ENCODE data around the gene VAT1. TPM values are rescaled to one million over a fixed set of nuclear protein-coding genes. Genes with fewer than 3 reads are reported as not detected.
"Not testable (repeated sequence)": the region's sequence is repeated elsewhere in the genome, so short reads cannot be mapped to it uniquely, and the experiment has no call there.

The VAT1 gene
- total RNA-seq, 1 experiment from 2014 or later, result 181 TPM

DNA sequence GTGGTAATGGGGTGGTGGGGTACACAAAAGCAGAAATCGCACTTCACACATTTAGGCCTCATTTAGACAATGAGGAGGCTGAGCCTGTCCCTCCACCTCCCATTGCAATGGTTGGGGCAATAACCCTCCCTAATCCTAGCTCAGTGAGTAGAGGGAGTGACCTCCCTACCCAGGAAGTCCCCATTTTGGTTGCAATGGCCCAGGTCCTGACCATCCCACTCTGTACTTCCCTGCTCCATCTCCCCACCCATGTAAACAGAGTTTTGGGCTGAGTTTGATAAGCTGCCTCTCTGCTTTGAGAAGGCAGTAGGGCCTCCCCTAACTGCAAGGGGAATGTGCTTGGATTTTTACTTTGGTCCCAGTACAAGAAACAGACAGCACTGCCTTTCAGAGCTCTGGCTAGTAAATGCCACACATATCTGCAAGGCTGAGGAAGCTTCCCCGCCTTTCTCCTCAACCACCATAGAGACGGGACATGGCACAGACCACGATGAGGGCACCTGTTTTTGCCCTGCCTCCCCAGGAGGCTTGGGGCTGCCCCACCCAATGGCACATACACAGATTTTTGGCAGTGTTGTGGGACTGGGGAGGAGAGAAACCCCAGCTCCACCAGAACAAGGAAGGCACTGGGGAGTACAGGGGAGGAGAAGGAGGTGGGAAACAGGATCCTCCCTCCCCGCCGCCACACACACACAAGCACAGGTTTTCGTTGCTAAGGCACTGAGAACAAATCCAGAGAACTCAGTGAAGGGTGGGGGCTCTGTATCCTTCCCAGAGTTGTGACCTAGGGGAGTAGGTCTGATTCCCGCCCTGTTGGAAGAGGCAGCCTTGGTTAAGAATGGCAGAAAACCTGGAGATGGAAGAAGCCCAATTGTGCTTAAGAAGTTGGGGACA is 7.3 kb downstream of the VAT1 start:
- no peak for DNase-seq (ENCODE audit: low read depth)
- in situ Hi-C loops (cut with HindIII; ENCODE audit: low pct_unique_long_range_greater_than_20kb, low sequenced_read_pairs), result no loop called here

DNA sequence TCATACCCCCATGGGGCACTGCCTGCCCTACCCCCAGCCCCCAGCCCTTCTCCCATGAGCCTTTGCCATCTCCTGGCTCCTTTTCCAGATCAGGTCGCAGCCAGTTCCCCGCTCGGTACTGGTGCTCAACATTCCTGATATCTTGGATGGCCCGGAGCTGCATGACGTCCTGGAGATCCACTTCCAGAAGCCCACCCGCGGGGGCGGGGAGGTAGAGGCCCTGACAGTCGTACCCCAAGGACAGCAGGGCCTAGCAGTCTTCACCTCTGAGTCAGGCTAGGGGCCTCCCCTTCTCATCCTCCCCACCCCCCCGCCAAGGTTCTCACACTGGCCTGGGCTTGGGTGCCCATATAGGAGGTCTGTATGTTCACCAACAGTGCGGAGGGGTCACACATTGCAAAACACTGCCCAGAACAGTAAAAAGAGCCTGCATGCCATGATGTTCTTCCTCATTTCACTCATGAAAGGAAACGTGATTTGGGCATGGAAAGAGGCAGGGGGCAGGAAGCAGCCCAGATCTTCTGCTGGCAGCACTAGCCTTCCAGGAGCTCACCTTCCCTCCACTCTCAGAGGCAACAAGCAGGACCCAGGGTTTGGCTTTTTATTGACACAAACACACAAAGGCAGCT is 8.1 kb downstream of the VAT1 start:
- DNase-seq (ENCODE audit: low read depth), result no peak
- in situ Hi-C loops (cut with HindIII; ENCODE audit: low pct_unique_long_range_greater_than_20kb, low sequenced_read_pairs), result no loop called here

DNA sequence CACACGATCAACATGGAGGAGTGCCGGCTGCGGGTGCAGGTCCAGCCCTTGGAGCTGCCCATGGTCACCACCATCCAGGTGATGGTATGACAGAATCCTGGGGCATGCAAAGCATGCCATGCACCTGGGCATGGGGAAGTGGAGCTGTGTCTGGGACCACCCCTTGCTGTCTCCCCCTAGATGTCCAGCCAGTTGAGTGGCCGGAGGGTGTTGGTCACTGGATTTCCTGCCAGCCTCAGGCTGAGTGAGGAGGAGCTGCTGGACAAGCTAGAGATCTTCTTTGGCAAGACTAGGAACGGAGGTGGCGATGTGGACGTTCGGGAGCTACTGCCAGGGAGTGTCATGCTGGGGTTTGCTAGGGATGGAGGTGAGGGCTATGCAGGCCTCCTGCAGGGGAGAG is 8.9 kb downstream of the VAT1 start:
- DNase-seq (ENCODE audit: low read depth), result no peak
- in situ Hi-C loops (cut with HindIII; ENCODE audit: low pct_unique_long_range_greater_than_20kb, low sequenced_read_pairs), result no loop called here

DNA sequence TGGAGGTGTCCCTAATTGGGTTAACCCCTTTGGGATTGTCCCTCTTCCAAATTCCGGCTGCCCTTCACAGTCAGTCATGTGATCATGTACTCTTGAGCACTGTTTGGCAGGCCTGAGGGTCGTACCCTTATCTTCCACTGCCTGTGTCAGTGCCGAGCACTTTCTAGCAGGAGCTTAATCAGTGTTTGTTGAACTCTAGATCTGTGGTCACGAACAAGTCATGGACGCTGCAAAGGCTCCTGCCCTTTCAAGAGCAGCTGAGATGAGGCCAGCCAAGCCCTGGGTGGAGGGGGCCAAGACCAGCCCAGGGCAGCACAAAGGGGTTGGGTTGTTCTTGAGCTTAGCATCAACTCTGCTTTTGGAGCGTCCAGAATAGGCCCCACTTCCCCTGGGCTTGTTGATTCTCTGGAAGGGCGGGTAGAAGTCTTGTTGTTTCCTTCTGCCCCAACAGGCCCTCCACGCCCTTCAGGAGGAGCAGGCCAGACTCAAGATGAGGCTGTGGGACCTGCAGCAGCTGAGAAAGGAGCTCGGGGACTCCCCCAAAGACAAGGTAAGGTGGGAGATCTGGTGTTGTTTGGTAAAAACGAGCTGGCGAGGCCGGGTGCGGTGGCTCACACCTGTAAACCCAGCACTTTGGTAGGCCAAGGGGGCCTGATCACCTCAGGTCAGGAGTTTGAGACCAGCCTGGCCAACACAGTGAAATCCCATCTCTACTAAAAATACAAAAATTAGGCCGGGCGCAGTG is 10.3 kb downstream of the VAT1 start:
- in situ Hi-C loops (cut with HindIII; ENCODE audit: low pct_unique_long_range_greater_than_20kb, low sequenced_read_pairs), result no loop called here
- no peak for DNase-seq (ENCODE audit: low read depth)

DNA sequence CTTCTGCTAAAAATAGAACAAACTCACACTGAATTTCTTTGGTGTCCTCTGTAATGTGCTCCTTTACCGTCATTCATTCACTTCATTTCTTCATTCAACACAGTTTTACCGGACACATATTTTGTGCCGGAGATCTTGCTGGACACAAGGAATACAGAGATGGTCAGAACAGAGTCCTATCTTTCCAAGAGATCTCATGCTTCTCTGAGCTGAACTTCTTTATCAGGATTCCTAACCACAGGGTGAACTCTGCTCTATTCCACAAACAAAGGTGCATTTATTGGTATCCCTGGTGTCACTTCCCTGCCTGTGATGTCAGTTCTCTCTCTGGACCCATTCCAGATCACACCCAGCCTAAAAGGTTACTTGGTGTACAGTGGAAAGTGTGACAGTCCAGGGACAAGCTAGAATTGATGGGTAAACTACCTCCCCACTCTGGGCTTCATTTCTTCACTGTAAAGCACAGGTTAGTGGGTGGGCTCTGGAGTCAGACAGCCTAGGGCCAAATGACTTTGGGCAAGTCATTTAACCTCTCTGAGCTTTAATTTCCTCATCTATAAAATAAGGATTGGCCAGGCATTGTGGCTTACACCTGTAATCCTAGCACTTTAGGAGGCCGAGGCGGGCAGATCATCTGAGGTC is 11.4 kb downstream of the VAT1 start:
- in situ Hi-C loops (cut with HindIII; ENCODE audit: low pct_unique_long_range_greater_than_20kb, low sequenced_read_pairs), result no loop called here
- DNase-seq (ENCODE audit: low read depth), result peak; percentile 67

DNA sequence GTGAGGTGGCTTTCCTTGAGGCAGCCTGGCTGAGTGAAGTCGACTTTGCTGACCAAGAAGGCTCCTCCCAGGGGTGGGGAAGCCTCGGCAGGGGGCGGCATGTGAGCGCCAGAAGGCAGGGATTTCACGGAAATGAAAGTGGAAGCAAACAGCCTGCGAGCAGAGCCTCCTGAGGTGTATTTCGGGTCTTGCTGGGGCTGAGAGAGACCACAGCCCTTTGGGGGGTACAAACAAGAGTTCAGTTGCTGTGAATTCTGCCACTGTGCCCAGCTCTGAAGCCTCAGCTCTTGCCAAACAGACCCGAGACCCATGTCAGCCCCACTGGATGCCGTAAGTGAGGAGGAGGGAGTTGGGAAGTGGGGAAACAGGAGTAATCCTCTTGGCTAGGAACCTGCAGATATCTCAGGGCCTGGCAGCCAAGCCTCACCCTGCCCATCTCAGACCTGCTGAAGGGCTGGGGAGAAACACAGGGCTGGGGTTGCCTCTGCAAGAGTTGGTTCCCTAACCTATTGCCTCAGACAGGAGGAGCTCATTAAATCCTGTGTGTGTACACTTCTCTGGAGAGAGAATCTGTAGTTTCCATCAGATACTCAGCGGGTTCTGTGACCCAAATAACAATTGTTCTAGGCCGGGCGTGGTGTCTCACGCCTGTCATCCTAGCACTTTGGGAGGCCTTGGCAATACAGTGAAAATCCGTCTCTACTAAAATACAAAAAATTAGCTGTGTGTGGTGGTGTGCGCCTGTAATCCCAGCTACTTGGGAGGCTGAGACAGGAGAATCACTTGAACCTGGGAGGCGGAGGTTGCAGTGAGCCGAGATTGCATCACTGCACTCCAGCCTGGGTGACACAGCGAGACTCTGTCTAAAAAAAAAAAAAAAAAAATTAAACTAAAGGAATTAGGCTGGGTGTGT is 15.3 kb downstream of the VAT1 start, which contains the start of gene IFI35:
TSS of gene IFI35 (plus strand) at position 146 of the 913 bp plus-strand sequence. CDS start at position 310, 164 bp downstream.
- DNase-seq (ENCODE audit: low read depth), result peak; percentile 77
- in situ Hi-C loops (cut with HindIII; ENCODE audit: low pct_unique_long_range_greater_than_20kb, low sequenced_read_pairs), result no loop called here

DNA sequence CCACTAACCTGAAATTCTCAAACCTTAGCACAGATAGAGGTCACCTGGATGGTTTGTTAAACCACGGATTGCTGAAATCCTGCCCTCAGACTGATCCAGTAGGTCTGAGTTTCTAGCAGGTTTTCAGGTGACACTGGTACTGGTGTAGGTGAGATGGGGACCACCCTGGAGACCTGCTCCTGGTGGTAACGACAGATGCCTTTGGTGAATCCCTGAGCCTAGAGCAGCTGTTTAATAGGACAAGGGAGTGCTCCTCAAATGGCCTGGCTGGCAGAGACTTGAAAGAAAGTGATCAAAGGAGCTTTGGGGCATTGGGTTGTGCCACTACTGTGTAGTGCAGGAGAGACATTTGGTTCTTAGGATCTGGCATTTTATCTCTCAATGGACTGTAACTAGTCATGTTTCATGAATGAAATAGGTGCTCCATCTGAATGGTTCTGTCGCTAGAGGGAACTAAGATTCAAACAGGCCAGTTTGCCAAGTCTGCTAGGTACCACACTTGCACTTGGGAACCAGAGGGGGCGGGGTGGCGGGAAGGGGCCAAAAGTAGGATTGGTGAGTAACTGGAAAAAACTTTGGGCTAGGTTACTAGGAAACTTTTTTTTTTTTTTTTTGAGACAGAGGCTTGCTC is 18.5 kb downstream of the VAT1 start:
- in situ Hi-C loops (cut with HindIII; ENCODE audit: low pct_unique_long_range_greater_than_20kb, low sequenced_read_pairs), result no loop called here
- peak; percentile 30 for DNase-seq (ENCODE audit: low read depth)

DNA sequence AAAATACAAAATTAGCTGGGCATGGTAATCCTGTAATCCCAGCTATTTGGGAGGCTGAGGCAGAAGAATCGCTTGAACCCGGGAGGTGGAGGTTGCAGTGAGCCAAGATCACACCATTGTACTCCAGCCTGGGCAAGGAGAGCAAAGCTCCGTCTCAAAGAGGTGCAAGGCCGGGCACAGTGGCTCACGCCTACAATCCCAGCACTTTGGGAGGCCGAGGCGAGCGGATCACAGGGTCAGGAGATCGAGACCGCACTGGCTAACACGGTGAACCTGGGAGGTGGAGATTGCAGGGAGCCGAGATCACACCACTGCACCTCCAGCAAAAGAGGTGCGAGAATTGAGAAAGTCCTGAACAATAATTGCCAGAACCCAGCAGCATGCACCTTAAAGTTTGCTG is 21.3 kb downstream of the VAT1 start:
- DNase-seq (ENCODE audit: low read depth); in situ Hi-C loops (cut with HindIII; ENCODE audit: low pct_unique_long_range_greater_than_20kb, low sequenced_read_pairs): not testable (repeated sequence)

DNA sequence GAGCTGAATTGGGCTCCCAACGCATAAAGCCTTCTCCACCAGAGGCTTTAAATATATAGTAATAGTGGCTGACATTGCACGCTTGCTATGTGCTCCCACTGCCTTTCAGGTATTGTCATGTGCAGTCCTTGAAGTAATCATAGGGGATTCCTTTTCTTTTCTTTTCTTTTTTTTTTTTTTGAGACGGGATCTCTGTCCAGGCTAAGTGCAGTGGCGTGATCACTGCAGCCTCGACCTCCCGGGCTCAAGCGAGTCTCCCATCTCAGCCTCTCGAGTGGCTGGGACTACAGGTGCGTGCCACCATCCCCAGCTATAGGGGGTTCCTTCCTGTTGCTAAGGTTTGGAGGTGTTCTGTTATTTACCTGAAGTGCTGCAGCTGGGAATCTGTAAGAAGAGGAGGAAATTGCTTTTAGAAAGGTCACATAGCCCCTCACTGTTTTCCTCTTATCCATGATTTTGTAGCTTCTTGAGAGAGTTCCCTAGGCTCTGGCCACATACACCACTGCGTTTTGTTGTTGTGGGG is 23.1 kb downstream of the VAT1 start:
- DNase-seq (ENCODE audit: low read depth), result no peak
- in situ Hi-C loops (cut with HindIII; ENCODE audit: low pct_unique_long_range_greater_than_20kb, low sequenced_read_pairs), result no loop called here

DNA sequence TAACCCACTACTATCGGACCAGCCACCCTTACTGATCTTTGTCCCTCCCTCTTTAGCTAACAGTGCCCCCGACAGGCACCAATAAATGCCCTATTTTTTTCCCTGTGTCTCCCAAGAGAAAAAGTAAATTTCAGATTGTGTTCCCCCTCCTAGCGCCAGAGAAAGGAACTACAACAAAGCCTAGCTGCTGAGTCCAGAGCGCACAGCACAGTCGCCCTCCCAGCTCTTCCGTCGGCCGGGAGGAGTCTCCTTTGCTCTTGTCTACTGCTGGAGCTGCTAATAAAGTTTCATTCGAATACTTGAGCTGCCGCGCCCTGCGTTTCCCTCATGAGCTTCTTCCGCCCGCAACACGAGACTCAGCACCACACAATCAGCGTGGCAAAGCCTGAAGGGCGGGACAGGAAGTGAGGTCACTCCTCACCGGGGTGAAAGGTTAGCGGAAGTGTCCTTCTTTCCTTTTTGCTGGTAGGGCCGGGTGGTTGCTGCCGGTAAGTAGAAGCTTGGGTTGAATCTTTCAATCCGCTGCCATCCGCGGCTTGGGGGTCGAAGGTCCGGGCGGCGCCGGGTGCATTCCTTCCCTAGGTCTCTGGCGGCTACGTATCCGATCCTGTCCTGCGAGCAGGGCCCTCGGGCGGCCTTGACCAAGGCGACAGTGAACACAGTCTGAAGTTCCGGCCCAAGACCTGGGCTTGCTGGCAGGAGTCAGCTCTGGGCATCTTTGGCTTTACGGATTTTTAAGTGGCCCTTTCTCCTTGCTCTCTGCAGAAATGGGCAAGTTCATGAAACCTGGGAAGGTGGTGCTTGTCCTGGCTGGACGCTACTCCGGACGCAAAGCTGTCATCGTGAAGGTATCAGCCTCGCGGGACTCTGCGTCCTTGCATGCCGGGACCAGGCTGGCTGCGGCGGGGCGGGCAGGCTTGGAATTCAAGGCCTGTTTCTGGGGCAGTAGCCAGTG is 23.9 kb downstream of the VAT1 start, which contains the start of gene RPL27:
TSS of gene RPL27 (plus strand) at position 436 of the 955 bp plus-strand sequence. CDS start at position 768, 332 bp downstream.
- DNase-seq (ENCODE audit: low read depth), result peak; percentile 100
- in situ Hi-C loops (cut with HindIII; ENCODE audit: low pct_unique_long_range_greater_than_20kb, low sequenced_read_pairs), result no loop called here

DNA sequence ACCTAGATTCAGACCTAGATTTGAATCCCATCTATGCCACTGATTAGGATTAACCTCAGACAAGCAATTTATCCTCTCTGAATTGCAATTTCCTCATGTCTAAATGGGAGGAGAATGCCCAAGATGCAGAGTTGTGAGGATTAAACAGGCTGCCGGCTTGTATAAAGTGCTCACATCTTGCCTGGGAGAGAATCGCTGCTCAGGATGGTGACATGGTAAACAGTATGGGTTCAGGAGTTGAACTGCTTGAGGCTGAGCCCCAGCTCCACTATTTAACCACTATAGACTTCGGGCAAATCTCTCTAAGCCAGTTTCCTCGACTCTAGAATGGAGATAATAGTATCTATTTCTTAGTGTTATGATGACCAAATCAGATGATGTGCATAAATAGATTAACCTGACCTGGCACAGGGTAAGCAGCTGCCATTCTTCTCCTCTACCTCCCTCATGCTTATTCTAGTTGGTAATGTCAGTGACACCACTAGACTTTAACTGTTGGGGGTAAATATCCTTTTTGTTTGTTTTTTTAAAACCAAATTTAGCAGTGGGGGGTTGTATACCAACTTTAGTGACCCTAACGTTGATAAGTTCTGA is 24.7 kb downstream of the VAT1 start:
- in situ Hi-C loops (cut with HindIII; ENCODE audit: low pct_unique_long_range_greater_than_20kb, low sequenced_read_pairs), result no loop called here
- no peak for DNase-seq (ENCODE audit: low read depth)

DNA sequence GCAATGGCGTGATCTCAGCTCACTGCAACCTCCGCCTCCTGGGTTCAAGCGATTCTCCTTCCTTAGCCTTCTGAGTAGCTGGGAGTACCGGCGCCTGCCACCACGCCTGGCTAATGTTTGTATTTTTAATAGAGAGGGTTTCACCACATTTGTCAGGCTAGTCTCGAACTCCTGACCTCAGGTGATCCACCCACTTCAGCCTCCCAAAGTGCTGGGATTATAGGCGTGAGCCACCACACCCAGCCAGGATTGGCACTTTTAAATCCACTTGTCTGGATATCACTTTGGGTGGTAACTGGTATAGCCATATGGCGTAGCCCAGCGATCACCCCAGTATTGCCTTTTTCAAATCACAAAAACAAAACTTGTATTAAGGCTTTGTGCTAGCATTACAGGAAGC is 28.3 kb downstream of the VAT1 start:
- DNase-seq (ENCODE audit: low read depth); in situ Hi-C loops (cut with HindIII; ENCODE audit: low pct_unique_long_range_greater_than_20kb, low sequenced_read_pairs): not testable (repeated sequence)

DNA sequence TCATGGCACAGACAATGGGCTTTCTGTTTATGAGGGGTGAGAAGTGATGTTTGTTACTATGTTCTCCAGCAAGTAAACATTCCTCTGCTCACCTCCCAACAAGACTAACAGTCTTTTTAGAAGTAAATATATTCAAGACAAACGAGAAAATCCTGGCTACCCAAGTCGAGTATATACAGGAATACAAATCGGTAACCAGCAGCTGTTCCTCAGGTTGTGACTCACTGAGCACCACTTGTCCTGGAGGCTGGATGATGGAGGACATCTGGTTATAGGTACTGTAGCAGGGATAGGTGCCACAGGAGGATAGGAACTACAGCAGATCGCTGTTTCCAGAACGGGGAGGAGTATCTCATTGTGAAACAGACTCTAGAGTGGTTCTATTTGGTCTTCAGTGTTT is 29.3 kb downstream of the VAT1 start:
- in situ Hi-C loops (cut with HindIII; ENCODE audit: low pct_unique_long_range_greater_than_20kb, low sequenced_read_pairs), result no loop called here
- DNase-seq (ENCODE audit: low read depth), result no peak

DNA sequence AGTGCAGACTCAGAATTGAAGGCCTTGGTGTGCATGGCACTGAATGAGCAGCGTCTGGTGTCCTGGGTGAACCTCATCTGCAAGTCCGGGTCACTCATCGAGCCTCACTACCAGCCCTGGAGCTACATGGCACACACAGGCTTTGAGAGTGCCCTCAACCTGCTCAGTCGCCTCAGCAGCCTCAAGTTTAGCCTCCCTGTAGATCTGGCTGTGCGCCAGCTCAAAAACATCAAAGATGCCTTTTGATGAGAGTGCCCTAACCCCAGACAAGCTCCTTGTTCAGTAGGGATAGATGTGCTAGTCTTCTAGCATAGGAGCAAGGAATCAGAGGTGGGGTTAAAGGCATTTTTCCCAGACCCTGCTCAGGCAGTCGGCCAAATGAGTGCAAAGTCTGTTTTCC is 30.7 kb downstream of the VAT1 start:
- in situ Hi-C loops (cut with HindIII; ENCODE audit: low pct_unique_long_range_greater_than_20kb, low sequenced_read_pairs), result no loop called here
- no peak for DNase-seq (ENCODE audit: low read depth)

Data from Caki2 (cell line).